ENCODE data around the gene ZNF683.
"Not testable (repeated sequence)": the region's sequence is repeated elsewhere in the genome, so short reads cannot be mapped to it uniquely, and the experiment has no call there.

Gene ZNF683

DNA sequence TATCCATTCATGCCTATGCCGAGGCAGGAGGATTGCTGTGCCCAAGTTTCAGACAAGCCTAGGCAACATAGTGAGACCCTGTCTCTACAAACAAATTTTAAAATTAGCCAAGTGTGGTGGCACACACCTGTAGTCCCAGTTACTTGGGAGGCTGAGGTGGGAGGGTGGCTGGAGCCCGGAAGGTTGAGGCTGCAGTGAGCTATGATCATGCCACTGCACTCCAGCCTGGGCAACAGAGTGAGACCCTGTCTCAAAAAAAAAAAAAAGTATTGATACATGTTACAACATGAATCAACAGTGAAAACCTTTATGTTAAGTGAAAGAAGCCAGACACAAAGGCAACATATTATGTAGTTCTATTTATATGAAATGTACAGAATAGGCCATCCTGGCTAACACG lies 12.5 kb upstream of the ZNF683 start:
- DNase-seq (ENCODE audit: low spot score) = not testable (repeated sequence)

DNA sequence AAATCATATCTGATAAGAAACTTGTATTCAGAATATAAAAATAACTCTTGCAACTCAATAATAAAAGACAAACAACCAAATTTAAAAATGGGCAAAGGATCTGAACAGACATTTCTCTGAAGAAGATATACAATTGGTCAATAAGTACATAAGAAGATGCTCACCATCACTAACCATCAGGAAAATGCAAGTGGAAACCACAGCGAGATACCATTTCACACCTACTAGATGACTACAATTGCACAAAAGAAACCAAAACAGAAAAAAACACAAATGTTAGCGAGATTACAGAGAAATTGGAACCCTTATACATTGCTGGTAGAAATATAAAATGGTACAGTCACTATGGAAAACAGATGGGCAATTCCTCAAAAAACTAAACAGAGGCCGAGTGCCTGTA lies 11.5 kb upstream of the ZNF683 start:
- DNase-seq (ENCODE audit: low spot score) = no peak

DNA sequence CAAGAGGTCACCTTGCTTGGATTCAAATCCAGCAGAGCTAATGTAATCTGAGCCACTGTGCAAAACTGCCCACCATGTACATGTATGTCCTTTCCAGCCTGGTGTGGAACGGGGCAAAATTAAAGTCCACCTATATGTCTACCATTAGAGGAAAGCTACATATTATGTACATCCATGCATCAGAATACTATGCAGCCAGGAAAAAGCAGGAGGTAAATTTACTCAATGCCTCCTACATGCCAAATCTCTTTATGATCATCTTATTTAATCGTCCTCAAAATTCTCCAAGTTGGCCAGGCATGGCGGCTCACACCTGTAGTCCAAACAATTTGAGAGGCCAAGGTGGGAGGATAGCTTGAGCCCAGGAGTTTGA lies 6.3 kb upstream of the ZNF683 start:
- DNase-seq (ENCODE audit: low spot score) = no peak

DNA sequence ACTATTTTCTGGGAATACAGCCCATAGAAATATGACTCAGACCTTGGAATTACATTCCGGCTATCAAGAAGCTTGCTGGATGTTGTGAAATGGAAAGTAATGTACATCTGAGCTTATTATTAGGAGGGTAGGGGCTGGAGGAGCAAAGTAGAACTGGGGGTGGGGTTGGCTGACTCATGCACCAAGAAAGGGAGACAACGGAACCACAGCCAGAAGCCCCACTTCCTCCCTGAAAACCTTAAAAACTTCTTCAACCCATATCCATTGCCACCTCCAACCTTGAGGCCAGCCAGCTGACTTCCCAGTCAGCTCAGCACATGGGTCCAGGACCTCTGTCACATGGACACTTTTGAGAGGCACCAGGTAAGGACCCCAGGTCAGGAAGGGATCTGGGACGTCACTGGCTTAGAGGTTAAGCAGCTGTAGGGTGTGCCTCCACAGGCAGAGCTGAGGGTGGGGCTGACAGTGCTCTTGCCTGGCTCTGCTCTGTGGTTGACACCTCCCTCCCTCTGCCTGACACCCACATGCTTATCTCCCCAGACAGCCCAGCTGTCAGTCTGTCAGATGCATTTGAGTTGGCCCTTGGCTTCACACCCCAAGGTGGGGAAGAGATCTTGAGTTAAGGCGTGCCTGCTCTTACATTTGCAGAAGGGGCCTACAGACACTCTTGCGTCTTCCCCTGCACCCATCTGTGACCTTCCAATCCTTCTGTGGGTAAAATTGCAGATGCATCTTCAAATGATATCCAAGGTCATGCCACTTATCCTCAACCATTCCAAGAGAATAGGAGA lies 5.7 kb upstream of the ZNF683 start:
- no peak for DNase-seq (ENCODE audit: low spot score)

DNA sequence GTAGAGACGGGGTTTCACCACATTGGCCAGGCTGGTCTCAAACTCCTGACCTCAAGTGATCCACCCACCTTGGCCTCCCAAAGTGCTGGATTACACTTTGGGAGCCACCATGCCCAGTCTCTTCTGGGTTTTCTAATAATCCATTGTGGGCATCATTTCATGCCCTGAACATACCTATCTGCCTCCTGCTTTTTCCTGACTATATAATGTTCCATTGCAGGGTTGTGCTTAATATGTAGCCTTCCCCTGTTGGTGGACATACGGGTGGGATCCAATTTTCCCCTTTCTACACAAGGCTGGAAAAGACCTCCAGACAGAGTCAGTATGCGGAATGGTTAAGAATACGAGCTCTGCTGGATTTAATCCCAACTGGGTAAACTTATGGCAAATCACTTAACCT lies 3.5 kb upstream of the ZNF683 start:
- no peak for DNase-seq (ENCODE audit: low spot score)

DNA sequence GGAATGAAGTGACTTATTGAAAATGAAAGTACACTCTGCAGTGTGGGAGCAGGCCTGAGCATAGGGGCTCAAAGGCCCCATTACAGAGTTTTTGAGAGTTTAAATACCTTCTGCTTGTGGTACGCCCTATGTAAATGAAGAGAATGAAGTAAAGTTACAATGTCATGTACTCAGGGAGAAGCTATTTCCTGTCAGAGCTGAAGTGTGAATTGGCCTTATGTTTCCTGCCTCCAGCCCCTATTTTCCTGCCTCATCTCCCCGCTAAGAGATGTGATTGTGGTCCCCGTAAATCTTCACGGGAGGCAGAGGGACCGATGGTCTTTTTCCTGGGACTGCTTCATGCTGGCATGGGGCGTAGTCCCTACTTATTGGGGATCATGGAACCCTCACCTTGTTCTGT lies 2.5 kb upstream of the ZNF683 start:
- no peak for DNase-seq (ENCODE audit: low spot score)

DNA sequence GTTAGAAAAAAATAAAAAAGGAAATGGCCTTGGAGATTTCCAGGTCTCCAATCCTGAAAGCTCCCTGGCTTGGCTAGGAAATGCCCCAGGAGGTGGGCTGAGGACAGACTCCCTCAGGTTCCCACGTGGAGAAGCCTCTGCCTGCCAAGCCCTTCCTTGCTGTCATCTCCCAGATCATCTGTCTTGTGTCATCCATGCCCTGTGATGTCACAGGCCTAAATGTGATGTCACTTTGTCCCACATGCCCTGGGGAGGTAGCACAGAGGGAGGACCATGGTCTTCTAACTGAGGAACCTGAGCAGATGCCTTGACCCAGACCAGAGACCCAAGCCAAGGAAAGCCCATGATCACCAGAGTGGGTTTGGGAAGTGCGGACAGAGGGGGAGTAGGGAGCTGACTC lies 1.8 kb upstream of the ZNF683 start:
- DNase-seq (ENCODE audit: low spot score) = not testable (repeated sequence)

DNA sequence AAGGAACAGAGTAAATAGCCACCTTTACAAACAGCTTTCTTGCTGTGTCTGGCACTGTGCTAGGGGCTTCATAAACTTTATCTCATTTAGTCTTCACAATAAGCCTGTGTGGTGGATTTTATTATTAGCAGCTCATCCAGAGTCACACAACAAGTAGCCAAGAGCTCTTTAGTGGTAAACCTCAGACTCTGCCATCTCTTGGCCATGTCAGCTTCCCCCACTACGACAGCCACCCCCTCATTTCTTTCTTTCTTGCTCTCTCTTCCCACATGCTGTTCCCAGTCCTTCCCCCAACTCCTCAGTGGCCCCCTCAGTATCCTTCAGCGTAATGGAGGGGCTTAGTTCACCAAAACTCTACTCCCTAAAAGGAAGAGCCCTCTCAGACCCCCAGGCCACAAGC lies 1.2 kb upstream of the ZNF683 start:
- DNase-seq (ENCODE audit: low spot score) = no peak

DNA sequence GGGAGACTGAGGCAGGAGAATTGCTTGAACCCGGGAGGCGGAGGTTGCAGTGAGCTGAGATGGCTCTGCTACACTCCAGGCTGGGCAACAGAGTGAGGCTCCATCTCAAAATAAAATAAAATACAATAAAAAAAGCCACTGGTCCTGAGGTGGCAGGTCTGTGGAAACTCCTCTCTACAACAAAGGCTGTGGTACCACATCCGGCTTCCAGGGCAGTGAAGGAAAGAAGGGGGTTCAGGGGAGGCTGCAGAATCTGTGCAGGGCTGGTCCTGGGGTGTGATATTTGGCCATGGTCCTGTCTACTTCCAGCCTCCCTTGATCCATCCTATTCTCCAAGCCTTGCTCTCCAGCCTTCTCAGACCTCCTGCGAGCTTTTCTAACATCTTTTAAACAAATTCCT lies 731 bp upstream of the ZNF683 start:
- no peak for DNase-seq (ENCODE audit: low spot score)

DNA sequence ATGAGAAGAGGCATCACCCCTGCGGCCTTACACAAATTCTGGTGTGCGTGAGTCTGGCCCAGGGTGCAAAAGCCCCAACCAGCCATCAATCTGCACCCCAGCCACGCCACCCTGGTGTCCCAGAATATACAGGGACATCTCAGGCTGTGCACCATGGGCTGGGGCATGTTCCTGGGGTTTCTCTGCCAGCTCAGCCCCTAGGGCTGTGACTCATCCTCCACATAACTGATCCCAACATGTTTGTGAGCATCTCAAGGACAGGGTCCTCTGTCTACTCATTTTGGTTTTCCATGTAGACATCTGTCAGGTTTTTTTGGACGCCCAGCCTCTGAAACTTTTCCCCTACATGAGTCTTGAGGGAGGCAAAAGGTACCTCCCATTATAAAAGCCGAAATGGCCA lies 511 bp downstream of the ZNF683 start:
- DNase-seq (ENCODE audit: low spot score) = no peak

DNA sequence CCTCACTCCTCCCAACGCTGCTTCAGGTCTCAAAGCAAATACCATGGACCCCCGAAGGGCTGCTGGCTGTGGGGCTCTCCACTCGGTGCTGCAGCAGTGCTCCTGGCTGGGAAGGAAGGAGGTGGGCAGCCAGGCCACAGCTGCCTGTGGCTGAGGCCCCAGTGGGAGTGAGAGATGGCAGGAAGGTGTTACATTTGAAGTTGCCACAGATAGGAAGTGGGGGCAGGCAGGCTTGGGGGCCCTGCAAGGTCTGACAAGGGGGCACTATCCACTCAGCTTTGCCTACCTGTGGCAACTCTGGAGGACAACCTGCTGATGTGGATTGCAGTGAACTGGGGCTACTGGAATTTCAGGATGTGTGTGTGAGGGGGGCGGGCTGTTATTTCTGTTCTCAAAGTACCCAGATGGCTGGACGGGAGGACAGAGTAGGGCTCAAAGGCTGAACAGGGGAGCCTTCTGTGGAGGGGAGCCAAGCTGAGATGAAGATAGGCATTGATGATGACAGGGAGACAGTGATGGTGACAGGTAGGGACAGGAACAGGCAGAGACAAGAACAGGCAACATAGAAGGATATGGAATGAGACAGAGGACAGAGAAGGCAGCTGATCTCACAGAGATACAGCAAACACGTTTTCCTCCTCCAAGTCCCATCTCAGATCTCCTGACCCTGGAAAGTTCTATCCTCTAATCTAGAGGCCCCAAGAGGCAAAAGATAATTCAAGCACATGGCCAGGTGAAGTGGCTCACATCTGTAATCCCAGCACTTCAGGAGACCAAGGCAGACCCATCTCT lies 1.8 kb downstream of the ZNF683 start:
- DNase-seq (ENCODE audit: low spot score) = no peak

DNA sequence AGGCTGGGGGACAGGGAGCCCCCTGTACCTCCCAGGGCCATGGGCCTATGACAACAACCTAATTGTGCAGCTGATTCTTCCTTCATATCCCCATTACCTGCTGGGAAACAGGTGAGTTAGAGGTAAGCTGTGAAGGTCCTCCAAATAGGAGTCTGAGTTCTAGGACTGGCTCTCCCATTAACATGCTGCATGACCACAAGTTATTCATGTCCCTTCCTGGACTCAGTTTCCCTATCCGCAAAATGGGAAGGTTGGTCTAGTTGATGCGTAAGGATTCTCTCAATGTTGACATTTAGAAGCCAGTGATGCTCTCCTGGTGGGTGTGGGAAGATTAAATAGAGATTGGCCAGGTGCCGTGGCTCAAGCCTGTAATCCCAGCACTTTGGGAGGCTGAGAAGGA lies 4.1 kb downstream of the ZNF683 start:
- DNase-seq (ENCODE audit: low spot score) = no peak

DNA sequence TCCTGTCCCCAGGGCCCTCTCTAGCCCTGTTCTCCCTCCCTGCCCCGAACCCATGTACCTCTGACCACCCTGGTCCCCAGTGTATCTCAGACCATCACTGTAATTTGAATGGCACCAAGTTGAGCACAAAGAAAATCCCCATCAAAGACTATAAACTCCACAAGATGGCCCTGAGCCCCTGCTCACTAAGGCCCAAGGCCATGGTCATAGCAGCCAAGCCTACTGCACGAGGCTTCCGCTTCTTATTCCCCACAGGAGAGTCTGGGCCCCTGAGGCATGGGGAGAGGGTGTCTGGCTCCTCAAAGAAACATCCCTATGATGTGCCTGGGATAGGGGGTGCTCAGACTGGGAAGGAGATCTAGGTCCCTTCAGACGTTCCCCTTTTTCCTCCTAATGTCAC lies 4.5 kb downstream of the ZNF683 start:
- no peak for DNase-seq (ENCODE audit: low spot score)

DNA sequence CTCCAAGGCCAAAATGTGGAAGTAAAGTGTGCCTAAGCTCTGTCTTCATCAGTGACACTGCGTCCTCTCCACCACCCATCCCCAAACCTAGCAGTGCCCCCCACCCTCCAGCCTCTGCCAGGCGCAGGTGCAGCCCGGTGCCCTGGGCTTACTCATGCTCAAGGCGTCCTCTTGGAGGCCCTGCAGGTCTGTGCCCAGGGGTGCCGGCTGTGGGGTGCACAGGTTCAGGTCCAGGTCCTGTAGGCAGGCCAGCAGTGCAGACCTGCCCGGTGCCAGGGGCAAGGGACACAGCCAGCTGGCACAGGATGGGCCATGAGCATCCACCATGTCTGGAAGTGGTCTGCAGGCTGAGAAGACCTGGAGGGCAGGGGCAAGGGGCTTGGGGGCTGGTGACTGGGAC lies 5.1 kb downstream of the ZNF683 start:
- DNase-seq (ENCODE audit: low spot score) = no peak

DNA sequence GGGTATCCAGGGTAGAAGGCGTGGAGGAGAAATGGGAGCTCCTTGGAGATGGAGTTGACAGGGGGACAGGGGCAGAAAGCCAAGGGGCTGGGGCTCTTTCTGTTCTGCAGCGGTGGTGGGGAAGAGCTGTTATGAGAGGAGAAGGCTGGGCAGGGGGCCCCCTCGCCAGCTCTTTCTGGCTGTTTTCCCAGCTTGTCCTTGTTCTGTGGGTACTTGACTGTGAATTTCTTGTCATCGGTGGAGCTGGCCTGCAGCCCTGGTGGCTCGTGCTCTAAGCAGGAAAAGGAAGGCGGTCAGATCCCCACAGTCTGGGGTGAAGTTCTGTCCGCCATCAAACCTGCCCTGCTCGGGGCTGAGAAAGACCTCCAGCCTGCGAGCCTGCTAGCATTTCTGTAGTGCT lies 7.6 kb downstream of the ZNF683 start:
- DNase-seq (ENCODE audit: low spot score) = no peak

DNA sequence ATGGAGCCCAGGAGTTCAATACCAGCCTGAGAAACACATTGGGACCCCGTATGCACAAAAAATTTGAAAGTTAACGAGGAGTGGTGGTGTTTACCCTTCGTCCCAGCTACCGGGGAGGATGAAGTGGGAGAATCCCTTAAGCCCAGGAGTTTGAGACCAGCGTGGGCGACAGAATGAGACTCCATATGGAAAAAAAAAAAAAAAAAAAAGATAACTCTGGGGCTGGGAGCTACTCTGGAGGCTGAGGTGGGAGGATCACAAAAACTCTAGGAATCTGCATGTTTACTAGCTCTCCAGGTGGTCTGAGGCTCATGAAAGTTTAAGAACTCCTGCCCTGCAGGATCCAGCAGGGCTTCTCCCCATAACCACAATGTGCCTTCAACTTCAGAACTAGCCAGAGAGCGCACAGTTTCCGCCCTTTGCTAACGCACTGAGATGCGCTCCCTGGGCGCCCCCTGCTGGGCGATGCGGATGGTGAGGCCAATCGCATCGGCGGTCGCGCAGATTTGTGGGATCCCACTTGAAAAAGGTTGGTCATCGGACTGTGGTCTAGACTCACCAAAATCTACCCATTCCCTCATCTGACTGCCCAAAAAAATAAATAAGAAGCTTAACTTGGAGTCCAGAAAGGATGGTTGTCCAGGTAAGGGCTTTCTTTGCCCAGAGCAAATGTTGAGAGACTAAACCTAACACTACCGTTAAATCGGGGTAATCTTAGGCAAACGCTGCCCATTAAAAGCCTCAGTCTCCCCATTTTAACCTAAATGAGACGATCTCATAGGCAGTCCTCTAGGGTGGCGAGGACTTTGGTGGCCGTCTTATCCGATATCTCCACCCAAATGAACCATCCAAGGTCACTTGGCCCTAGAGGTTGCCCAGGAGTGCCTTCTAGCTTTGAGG lies 8.8 kb downstream of the ZNF683 start:
- peak; percentile 44 for DNase-seq (ENCODE audit: low spot score)

DNA sequence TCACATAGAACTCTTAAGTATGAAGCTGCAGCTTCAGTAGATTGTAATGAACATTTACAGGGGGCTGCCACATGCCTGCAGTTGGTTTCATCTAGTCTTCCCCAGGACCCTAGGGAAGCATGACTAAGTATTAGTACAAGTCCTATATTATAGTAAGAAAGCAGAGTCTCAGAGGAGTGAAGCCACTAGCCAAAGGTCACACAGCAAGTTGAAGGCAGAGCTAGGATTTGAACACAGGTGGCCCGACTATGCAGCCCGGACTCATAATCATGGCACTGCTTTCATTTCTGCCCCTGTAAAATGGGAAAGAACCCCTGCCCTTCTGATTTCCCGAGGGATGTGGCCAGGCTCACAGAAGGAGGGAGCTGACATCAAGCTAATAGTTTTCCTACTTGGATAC lies 10.2 kb downstream of the ZNF683 start:
- DNase-seq (ENCODE audit: low spot score) = no peak

DNA sequence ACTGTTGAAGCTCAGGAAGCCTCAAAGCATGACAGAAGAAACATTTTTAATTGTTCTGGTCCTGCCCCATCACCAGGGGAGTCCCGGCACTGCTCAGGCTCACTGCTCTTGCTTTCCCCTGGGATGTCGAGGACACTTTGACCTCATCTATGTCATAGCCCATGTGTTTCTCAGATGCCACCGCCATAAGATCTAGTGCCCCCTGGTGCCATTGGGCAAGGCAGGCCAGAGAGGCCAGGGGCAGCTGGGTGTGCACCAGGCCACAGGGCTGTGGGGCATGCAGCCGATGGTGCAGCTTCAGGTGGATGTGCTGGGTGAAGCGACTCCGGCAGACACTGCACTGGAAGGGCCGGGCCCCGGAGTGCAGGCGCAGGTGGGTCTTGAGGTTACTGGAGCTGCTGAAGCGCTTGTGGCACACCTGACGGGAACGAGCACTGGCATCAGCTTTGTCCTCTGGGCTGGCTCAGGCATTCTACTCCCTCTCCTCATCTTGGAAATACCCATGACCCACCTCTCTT lies 10.9 kb downstream of the ZNF683 start:
- no peak for DNase-seq (ENCODE audit: low spot score)

DNA sequence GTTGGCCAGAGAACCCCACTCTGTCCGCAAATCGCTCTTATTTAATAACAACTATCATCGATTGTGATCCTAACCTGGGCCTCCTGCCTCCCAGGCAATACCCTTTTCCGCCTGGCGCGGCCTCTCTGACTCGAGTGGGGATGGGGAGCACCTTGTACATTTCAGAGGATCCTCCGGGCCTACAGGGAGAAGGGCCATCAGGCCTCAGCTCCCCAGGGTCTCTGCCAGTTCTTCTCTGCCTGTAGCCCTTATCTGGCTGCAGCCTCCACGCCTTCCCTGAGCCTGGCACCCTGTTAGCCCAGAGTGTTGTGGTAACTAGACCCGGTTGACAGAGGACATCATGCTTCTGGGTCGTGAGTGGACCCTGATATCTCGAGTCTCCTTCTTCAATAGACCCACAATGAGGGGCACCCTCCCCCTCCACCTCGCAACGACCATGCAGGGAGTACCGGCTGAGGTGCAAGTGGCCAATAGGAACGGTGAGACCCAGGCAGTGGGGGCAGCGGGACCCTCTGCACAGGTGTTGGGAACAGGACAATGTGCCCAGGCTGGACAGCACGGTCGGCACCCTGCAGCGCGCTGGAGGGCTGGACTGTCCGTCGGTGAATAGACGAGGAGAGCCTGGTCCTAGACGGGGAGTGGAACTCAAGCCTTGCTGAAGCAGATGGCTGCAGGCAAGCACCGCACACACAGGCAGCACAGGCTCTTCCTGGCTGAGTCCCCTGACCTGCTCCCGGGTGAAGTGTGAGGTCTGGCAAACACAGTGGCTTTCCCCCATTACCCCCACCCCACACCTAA lies 11.5 kb downstream of the ZNF683 start:
- DNase-seq (ENCODE audit: low spot score) = no peak

DNA sequence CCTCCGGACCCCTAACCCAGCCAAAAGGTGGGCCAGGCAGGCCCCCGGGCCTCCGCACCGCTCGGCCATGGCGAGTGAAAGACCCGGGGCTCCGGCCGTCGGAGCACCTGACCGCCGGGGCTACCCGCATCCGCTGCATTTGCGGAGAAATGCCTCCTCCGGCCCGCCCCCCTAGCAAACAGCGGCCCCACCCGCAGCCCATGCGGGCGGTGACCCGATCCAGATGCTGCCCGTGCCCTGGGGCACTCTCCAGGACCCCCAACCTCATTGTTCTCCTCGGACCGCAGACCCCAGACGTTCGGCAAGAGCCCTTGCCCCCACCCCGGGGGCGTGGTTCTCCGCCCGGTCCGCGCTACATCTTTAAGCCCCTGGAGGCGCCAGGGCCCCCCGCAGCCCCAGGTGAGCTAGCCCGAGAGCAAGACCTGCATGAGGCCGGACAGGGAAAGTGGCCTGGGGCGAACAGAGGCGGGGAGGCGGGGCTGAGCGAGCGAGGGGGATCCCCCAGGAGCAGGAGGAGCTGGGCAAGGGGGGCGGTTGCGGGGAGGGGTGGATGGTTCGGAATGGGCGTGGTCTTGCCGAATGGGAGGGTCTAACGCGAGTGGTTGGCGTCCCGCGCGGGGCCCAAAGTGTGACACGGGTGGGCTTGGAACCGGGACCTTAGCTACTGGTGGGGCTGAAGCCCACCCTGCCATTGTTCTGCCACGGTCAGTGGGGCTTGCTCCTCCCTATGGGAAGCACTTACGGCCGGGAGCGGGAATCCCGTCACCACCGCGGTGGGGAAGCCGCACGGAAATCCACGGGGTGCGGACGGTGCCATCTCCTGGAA lies 12.4 kb downstream of the ZNF683 start:
- no peak for DNase-seq (ENCODE audit: low spot score)

Measured in pons (tissue), 1 donor.